ENCODE data around the gene SLC12A7. TPM values are rescaled to one million over a fixed set of nuclear protein-coding genes. Genes with fewer than 3 reads are reported as not detected.

Gene SLC12A7
- total RNA-seq, 2 experiments from 2014 or later, result 0.06 TPM; not detected in 1

DNA sequence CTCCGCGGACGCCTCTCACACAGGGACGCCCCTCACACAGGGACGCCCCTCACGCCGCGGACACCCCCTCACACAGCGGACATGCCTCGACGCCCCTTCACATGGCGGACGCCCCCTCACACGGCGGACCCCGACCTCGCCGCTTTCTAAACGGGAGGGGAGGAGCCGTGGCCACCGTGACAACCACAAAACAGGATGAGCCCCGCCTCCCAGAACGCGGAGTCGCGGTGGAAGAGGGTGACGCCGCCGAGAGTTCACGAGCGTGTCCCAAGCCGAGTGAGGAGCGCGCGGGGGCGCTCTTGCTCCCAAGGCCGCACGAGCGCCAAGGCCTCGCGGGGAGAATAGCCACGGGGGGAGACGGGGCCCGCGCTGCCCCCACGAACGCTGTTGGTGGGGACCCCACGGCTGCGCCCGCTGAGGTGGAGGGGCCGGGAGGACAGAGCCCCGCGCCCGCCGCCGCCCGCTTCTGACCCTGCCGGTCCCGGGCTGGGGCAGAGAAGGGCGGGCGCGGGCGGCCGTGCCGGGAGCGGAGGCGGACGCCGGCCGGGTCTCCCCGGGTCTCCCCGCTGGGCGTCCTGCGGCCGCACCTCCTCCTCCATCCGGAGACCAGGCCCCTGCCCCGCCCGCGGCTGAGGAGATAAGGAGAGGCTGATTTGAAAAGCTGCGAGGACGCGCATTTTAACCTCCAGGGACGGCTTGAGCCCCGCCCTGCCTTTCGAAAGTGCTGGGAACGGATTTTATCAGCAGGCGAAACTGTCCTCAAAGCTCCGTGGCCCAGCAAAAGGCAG is 107.2 kb downstream of the SLC12A7 start:
- no TSS peak for BruUV-seq (replicated peaks)
- H3K27ac ChIP-seq (ENCODE audit: low read depth, low read length, poor library complexity, severe bottlenecking), result no peak overlapping the region
- CTCF ChIA-PET (ENCODE audit: unreplicated experiment), result no interaction called here
- no peaks in the 10 kb centered on the region for H3K9me2 ChIP-seq (ENCODE audit: insufficient read depth, low read length)
- H4K20me1 ChIP-seq (ENCODE audit: insufficient read depth, low read length), result no peaks in the 10 kb centered on the region
- H3K4me2 ChIP-seq (ENCODE audit: low read length), result no peak overlapping the region
- no peak overlapping the region for H3K4me3 ChIP-seq (ENCODE audit: low read depth, low read length, poor library complexity, severe bottlenecking)
- H3K9me3 ChIP-seq (ENCODE audit: low read length), result no peaks in the 10 kb centered on the region
- POLR2A ChIA-PET, result no interaction called here
- H2AFZ ChIP-seq (ENCODE audit: low read length), result no peak overlapping the region
- TF ChIP-seq CTCF (conservative IDR thresholded peaks at IDR 0.05; ENCODE audit: low read length), result peak; percentile 51
- no peak for TF ChIP-seq EZH2phosphoT487 (IDR thresholded peaks at IDR 0.05; ENCODE audit: borderline replicate concordance, low read depth, low read length)
- H3K4me1 ChIP-seq (ENCODE audit: insufficient read depth, low read length, poor library complexity, severe bottlenecking), result no peaks in the 10 kb centered on the region
- no peaks in the 10 kb centered on the region for H3K79me2 ChIP-seq (ENCODE audit: insufficient read depth, low read depth, low read length)
- DNase-seq (ENCODE audit: low spot score), result no peak
- no peaks in the 10 kb centered on the region for H3K36me3 ChIP-seq (ENCODE audit: insufficient read depth, low read length)
- intact Hi-C loops (cut with micrococcal nuclease; ENCODE audit: unreplicated experiment), result no loop called here

DNA sequence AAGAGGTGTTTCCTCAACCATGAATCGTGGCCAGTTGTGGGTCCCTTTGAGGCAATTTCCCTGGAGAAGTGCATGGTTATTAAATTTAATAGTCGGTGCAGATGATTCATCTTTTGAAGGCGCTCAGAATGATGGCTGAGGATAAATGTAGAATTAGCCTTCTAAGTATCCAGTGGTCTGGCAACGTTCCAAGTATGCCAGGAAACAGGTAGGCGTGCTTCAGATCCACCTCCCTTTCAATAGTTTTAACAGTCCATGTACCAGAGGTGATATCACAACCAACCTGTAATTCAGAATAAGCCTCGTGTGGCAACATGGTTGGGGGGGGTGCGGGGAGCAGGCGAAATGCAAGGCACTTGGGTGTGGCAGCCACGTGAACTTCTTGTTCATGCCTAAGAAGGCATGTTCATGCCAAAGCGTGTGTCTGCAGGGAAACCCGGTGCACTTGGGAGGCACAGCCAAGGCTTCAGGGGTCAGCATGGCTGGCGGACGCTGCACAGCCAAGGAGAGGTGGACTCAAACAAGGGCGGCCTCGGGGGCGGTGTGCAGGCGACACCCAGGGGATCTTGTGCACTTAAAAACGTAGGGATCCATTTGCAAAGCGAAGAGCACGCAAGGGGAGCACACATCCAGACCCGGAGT is 108.4 kb downstream of the SLC12A7 start:
- TF ChIP-seq EZH2phosphoT487 (IDR thresholded peaks at IDR 0.05; ENCODE audit: borderline replicate concordance, low read depth, low read length) (no peak), CTCF (conservative IDR thresholded peaks at IDR 0.05; ENCODE audit: low read length) (no peak)
- no peaks in the 10 kb centered on the region for H4K20me1 ChIP-seq (ENCODE audit: insufficient read depth, low read length)
- intact Hi-C loops (cut with micrococcal nuclease; ENCODE audit: unreplicated experiment), result no loop called here
- no peaks in the 10 kb centered on the region for H3K79me2 ChIP-seq (ENCODE audit: insufficient read depth, low read depth, low read length)
- H3K9me2 ChIP-seq (ENCODE audit: insufficient read depth, low read length), result no peaks in the 10 kb centered on the region
- H3K36me3 ChIP-seq (ENCODE audit: insufficient read depth, low read length), result no peaks in the 10 kb centered on the region
- no peak for DNase-seq (ENCODE audit: low spot score)
- no peaks in the 10 kb centered on the region for H3K9me3 ChIP-seq (ENCODE audit: low read length)
- no peak overlapping the region for H3K4me3 ChIP-seq (ENCODE audit: low read depth, low read length, poor library complexity, severe bottlenecking)
- CTCF ChIA-PET (ENCODE audit: unreplicated experiment), result no interaction called here
- POLR2A ChIA-PET, result no interaction called here
- H2AFZ ChIP-seq (ENCODE audit: low read length), result no peak overlapping the region
- H3K4me2 ChIP-seq (ENCODE audit: low read length), result no peak overlapping the region
- H3K4me1 ChIP-seq (ENCODE audit: insufficient read depth, low read length, poor library complexity, severe bottlenecking), result no peaks in the 10 kb centered on the region
- no peak overlapping the region for H3K27ac ChIP-seq (ENCODE audit: low read depth, low read length, poor library complexity, severe bottlenecking)
- BruUV-seq (replicated peaks), result no TSS peak

- Histone ChIP-seq H3K36me3 (ENCODE audit: insufficient read depth, low read length) (no peaks in the 10 kb centered on the region), H3K4me2 (ENCODE audit: low read length) (no peak overlapping the region), H4K20me1 (ENCODE audit: insufficient read depth, low read length) (no peaks in the 10 kb centered on the region), H3K79me2 (ENCODE audit: insufficient read depth, low read depth, low read length) (no peaks in the 10 kb centered on the region), H2AFZ (ENCODE audit: low read length) (no peak overlapping the region), H3K4me1 (ENCODE audit: insufficient read depth, low read length, poor library complexity, severe bottlenecking) (no peaks in the 10 kb centered on the region), H3K4me3 (ENCODE audit: low read depth, low read length, poor library complexity, severe bottlenecking) (no peak overlapping the region), H3K9me2 (ENCODE audit: insufficient read depth, low read length) (no peaks in the 10 kb centered on the region), H3K27ac (ENCODE audit: low read depth, low read length, poor library complexity, severe bottlenecking) (no peak overlapping the region), H3K9me3 (ENCODE audit: low read length) (no peaks in the 10 kb centered on the region)
- intact Hi-C loops (cut with micrococcal nuclease; ENCODE audit: unreplicated experiment), result no loop called here
- CTCF ChIA-PET (ENCODE audit: unreplicated experiment), result no interaction called here
- no TSS peak for BruUV-seq (replicated peaks)
- POLR2A ChIA-PET, result no interaction called here
- TF ChIP-seq CTCF (conservative IDR thresholded peaks at IDR 0.05; ENCODE audit: low read length) (no peak), EZH2phosphoT487 (IDR thresholded peaks at IDR 0.05; ENCODE audit: borderline replicate concordance, low read depth, low read length) (no peak)
- no peak for DNase-seq (ENCODE audit: low spot score)
Measured at GRCh38 chr5:1002836-1003235, 109.0 kb downstream of the SLC12A7 start.
